Measurements from ENCODE around the gene HLCS. TPM values are rescaled to one million over a fixed set of nuclear protein-coding genes. Genes with fewer than 3 reads are reported as not detected.

The HLCS gene
- total and polyA plus RNA-seq, 2 donors from 2014 or later: 4.5 to 29.6 TPM

DNA sequence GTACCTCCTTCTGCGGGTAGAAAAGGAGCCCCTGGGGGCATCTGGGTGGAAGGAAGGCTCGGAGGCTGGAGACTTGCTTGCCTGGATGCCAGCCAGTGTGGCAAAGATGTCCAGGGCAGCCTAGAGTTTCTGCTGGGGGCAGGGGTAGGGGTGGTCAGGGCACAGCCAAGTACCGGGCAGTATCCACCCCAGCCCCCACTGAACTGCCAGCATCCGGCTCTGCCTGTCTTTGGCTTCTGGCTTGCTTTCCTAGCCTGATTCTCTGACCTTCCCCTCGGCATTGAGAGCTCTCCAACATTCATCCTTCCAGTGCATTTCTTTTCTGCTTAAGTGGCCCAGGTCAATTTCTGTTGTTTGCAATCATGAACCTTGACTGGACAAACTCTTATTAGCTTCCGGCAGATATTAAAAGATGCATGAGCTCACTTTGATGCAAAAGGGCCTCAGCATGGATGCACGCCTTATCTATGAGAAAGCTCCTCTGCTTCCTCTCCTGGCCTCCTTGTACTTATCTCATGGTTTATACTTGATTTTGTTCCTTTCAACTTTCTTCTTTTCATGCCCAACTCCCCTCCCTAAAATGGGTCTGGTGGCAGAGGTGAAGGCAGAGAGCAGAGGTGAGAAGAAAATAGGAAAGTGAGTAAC lies 116.9 kb downstream of the HLCS start:
- Histone ChIP-seq H3K9me3 (ENCODE audit: control insufficient read depth in 2 of 3, insufficient read depth in 1 of 3, low read length in 3 of 3) (no peaks in the 10 kb centered on the region), H3K9ac (ENCODE audit: low read length in 3 of 3) (no peak overlapping the region), H3K4me3 (ENCODE audit: low read length in 3 of 3) (no peak overlapping the region), H3K27ac (ENCODE audit: low read depth in 2 of 2, low read length in 2 of 2) (no peak overlapping the region), H3K36me3 (ENCODE audit: control insufficient read depth in 2 of 3, insufficient read depth in 3 of 3, low read length in 3 of 3) (no peaks in the 10 kb centered on the region), H3K4me1 (ENCODE audit: control insufficient read depth in 2 of 3, insufficient read depth in 2 of 3, low read depth in 1 of 3, low read length in 3 of 3) (peaks cover 0 to 5% (median 0%) of the 10 kb centered on the region in 3 donors), H3K27me3 (ENCODE audit: control insufficient read depth, insufficient read depth, low read length) (no peaks in the 10 kb centered on the region)
- FAIRE-seq (no peak), DNase-seq (no peak)
- TF ChIP-seq, protein P1, sequence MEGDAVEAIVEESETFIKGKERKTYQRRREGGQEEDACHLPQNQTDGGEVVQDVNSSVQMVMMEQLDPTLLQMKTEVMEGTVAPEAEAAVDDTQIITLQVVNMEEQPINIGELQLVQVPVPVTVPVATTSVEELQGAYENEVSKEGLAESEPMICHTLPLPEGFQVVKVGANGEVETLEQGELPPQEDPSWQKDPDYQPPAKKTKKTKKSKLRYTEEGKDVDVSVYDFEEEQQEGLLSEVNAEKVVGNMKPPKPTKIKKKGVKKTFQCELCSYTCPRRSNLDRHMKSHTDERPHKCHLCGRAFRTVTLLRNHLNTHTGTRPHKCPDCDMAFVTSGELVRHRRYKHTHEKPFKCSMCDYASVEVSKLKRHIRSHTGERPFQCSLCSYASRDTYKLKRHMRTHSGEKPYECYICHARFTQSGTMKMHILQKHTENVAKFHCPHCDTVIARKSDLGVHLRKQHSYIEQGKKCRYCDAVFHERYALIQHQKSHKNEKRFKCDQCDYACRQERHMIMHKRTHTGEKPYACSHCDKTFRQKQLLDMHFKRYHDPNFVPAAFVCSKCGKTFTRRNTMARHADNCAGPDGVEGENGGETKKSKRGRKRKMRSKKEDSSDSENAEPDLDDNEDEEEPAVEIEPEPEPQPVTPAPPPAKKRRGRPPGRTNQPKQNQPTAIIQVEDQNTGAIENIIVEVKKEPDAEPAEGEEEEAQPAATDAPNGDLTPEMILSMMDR (IDR thresholded peaks at IDR 0.05; ENCODE audit: borderline replicate concordance, extremely low read depth, insufficient read depth): no peak
- intact Hi-C loops (cut with DNase I): no loop called here

DNA sequence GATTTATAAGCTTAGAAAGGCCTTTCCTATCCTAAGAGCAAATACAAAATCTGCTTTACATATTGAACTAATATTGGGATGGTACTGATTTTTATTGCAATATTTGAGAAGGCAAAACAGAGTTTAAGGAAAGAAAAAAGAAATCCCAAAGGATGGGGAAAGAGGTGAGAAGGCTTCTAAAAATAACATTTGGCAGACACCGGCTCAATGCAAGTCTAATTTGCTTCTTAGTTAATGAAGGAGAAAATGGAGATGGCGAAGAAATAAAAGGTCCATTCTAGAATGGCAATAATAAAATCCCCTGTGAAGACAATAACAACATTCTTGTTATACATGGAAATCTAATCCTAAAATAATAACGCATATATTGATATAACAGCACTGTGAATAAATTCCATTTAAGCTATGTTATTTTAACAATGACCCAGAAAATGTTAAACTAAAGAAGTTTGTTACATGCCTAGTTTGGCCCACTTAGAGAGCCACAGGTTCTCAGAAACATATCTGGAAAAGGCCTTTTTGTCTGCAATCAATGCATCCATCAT lies 117.7 kb downstream of the HLCS start:
- H3K4me1 ChIP-seq (ENCODE audit: control insufficient read depth in 2 of 3, insufficient read depth in 2 of 3, low read depth in 1 of 3, low read length in 3 of 3): peaks cover 0 to 5% (median 0%) of the 10 kb centered on the region in 3 donors
- intact Hi-C loops (cut with DNase I): no loop called here
- TF ChIP-seq, protein P1 (IDR thresholded peaks at IDR 0.05; ENCODE audit: borderline replicate concordance, extremely low read depth, insufficient read depth): no peak
- H3K9me3 ChIP-seq (ENCODE audit: control insufficient read depth in 2 of 3, insufficient read depth in 1 of 3, low read length in 3 of 3): no peaks in the 10 kb centered on the region
- H3K36me3 ChIP-seq (ENCODE audit: control insufficient read depth in 2 of 3, insufficient read depth in 3 of 3, low read length in 3 of 3): no peaks in the 10 kb centered on the region
- H3K27me3 ChIP-seq (ENCODE audit: control insufficient read depth, insufficient read depth, low read length): no peaks in the 10 kb centered on the region
- no peak overlapping the region for H3K27ac ChIP-seq (ENCODE audit: low read depth in 2 of 2, low read length in 2 of 2)
- no peak for DNase-seq
- no peak for FAIRE-seq
- H3K4me3 ChIP-seq (ENCODE audit: low read length in 3 of 3): no peak overlapping the region
- H3K9ac ChIP-seq (ENCODE audit: low read length in 3 of 3): no peak overlapping the region

DNA sequence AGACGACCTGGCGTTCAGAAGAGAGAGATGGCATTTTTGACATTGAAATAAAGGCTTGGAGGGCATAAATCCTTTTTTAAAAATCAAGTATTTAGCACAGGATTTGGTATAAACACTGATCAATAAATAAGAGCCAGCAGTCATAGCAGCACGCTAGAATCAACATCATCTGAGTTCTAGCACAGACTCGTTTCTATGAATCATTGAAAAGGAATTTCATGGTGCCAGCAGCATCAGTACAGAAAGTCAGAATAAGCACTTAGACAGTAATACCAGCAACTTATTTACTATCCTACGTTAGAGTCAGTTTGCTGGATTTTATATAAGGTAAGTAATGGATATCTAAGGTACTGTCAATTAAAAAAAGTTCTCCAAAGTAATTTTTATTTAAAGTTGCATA lies 119.3 kb downstream of the HLCS start:
- H3K4me1 ChIP-seq (ENCODE audit: control insufficient read depth in 2 of 3, insufficient read depth in 2 of 3, low read depth in 1 of 3, low read length in 3 of 3): peaks cover 0 to 5% (median 0%) of the 10 kb centered on the region in 3 donors
- TF ChIP-seq, protein P1 (IDR thresholded peaks at IDR 0.05; ENCODE audit: borderline replicate concordance, extremely low read depth, insufficient read depth): no peak
- H3K27me3 ChIP-seq (ENCODE audit: control insufficient read depth, insufficient read depth, low read length): no peaks in the 10 kb centered on the region
- no peaks in the 10 kb centered on the region for H3K9me3 ChIP-seq (ENCODE audit: control insufficient read depth in 2 of 3, insufficient read depth in 1 of 3, low read length in 3 of 3)
- H3K27ac ChIP-seq (ENCODE audit: low read depth in 2 of 2, low read length in 2 of 2): no peak overlapping the region
- H3K9ac ChIP-seq (ENCODE audit: low read length in 3 of 3): no peak overlapping the region
- intact Hi-C loops (cut with DNase I): no loop called here
- H3K4me3 ChIP-seq (ENCODE audit: low read length in 3 of 3): no peak overlapping the region
- FAIRE-seq (no peak), DNase-seq (peak in 1 of 5 donors; percentile 35)
- no peaks in the 10 kb centered on the region for H3K36me3 ChIP-seq (ENCODE audit: control insufficient read depth in 2 of 3, insufficient read depth in 3 of 3, low read length in 3 of 3)
